Measurements from ENCODE around the gene AHCYL2. TPM values are rescaled to one million over a fixed set of nuclear protein-coding genes. Genes with fewer than 3 reads are reported as not detected.

Gene AHCYL2
- 11.9 and 12.1 TPM in 2 replicates for total RNA-seq (2014; rRNA removed)
- polyA plus RNA-seq (2012): 5.9 TPM

GRCh38 chr7:129224251-129225205 is at the start of gene AHCYL2:
TSS of gene AHCYL2 (plus strand) at chr7:129225030.
- peak; percentile 99 for DNase-seq (ENCODE audit: low read depth)

GRCh38 chr7:129176916-129177710 is 47.7 kb upstream of the AHCYL2 start:
- no peak for DNase-seq (ENCODE audit: low read depth)

GRCh38 chr7:129184981-129185670 is 39.7 kb upstream of the AHCYL2 start:
- peak; percentile 48 for DNase-seq (ENCODE audit: low read depth)

- no peak for DNase-seq (ENCODE audit: low read depth)
Measured at GRCh38 chr7:129186749-129187260, 38.0 kb upstream of the AHCYL2 start.

- DNase-seq (ENCODE audit: low read depth): no peak
Measured at GRCh38 chr7:129187681-129188371, 37.0 kb upstream of the AHCYL2 start.

GRCh38 chr7:129188372-129188891 is 36.4 kb upstream of the AHCYL2 start, which contains the start of gene SMO:
TSS of gene SMO (plus strand) at chr7:129188633. CDS start at chr7:129189152, 519 bp downstream.
- DNase-seq (ENCODE audit: low read depth): no peak

- DNase-seq (ENCODE audit: low read depth): peak; percentile 7
Measured at GRCh38 chr7:129188892-129189660, 35.8 kb upstream of the AHCYL2 start.

- DNase-seq (ENCODE audit: low read depth): no peak
Measured at GRCh38 chr7:129189661-129190310, 35.0 kb upstream of the AHCYL2 start.

GRCh38 chr7:129191272-129191671 is 33.6 kb upstream of the AHCYL2 start:
- no peak for DNase-seq (ENCODE audit: low read depth)

GRCh38 chr7:129193892-129194291 is 30.9 kb upstream of the AHCYL2 start:
- DNase-seq (ENCODE audit: low read depth): no peak

GRCh38 chr7:129197771-129198170 is 27.1 kb upstream of the AHCYL2 start:
- DNase-seq (ENCODE audit: low read depth): no peak

- no peak for DNase-seq (ENCODE audit: low read depth)
Measured at GRCh38 chr7:129199406-129199805, 25.4 kb upstream of the AHCYL2 start.

- DNase-seq (ENCODE audit: low read depth): no peak
Measured at GRCh38 chr7:129202058-129202777, 22.6 kb upstream of the AHCYL2 start.

- DNase-seq (ENCODE audit: low read depth): no peak
Measured at GRCh38 chr7:129203050-129203741, 21.6 kb upstream of the AHCYL2 start.

GRCh38 chr7:129205126-129205818 is 19.6 kb upstream of the AHCYL2 start:
- DNase-seq (ENCODE audit: low read depth): no peak

GRCh38 chr7:129205987-129206785 is 18.6 kb upstream of the AHCYL2 start:
- DNase-seq (ENCODE audit: low read depth): no peak
